NOMO-1 treated with DMSO at 0.1 percent for 48 hours (cell line): ENCODE data around the gene RNASE9.
A peak's percentile ranks its signal among the peaks of the same experiment; 100 is the strongest.
"Not testable (repeated sequence)": the region's sequence is repeated elsewhere in the genome, so short reads cannot be mapped to it uniquely, and the experiment has no call there.

Experiments used
- DNase-seq: peaks from one replicate; lab custom pipeline; 2025; ENCODE audit not compliant: unreplicated experiment; lab: John Stamatoyannopoulos, UW

RNASE9 gene

GRCh38 chr14:20560961-20561360, at the start of gene RNASE9:
Gene RNASE9, minus strand, starts transcription at chr14:20561047.
- DNase-seq = no peak

- peak; percentile 62 for DNase-seq
These were observed 49.3 kb upstream of the RNASE9 start for GRCh38 chr14:20610002-20610765.

GRCh38 chr14:20609215-20610001, 48.6 kb upstream of the RNASE9 start:
- peak; percentile 83 for DNase-seq

GRCh38 chr14:20608383-20609110, 47.7 kb upstream of the RNASE9 start:
- DNase-seq = no peak

- no peak for DNase-seq
These were observed 46.8 kb upstream of the RNASE9 start for GRCh38 chr14:20607617-20608016.

- no peak for DNase-seq
These were observed 46.0 kb upstream of the RNASE9 start for GRCh38 chr14:20606902-20607242.

- DNase-seq = no peak
These were observed 45.5 kb upstream of the RNASE9 start for GRCh38 chr14:20606190-20606901.

GRCh38 chr14:20603813-20604690, 43.2 kb upstream of the RNASE9 start:
- DNase-seq = no peak

- no peak for DNase-seq
These were observed 41.7 kb upstream of the RNASE9 start for GRCh38 chr14:20602583-20602982.

GRCh38 chr14:20601522-20601921, 40.7 kb upstream of the RNASE9 start:
- DNase-seq = peak; percentile 22

- no peak for DNase-seq
These were observed 36.3 kb upstream of the RNASE9 start for GRCh38 chr14:20597108-20597507.

GRCh38 chr14:20595726-20596125, 34.9 kb upstream of the RNASE9 start:
- not testable (repeated sequence) for DNase-seq

- no peak for DNase-seq
These were observed 31.7 kb upstream of the RNASE9 start for GRCh38 chr14:20592574-20592973.

- DNase-seq = no peak
These were observed 30.4 kb upstream of the RNASE9 start, which contains the start of gene RNASE12 for GRCh38 chr14:20591235-20591634. Gene RNASE12, minus strand, starts transcription at chr14:20591376. Its CDS starts 653 bp downstream, at chr14:20590723.

GRCh38 chr14:20587489-20588154, 26.8 kb upstream of the RNASE9 start, which contains the start of gene RNASE11:
Gene RNASE11, minus strand, starts transcription at chr14:20588001.
- DNase-seq = no peak

GRCh38 chr14:20583908-20584307, 23.1 kb upstream of the RNASE9 start:
- DNase-seq = peak; percentile 50

- DNase-seq = no peak
These were observed 22.3 kb upstream of the RNASE9 start for GRCh38 chr14:20583142-20583541.

GRCh38 chr14:20580242-20580641, 19.4 kb upstream of the RNASE9 start:
- DNase-seq = peak; percentile 3

- no peak for DNase-seq
These were observed 18.1 kb upstream of the RNASE9 start for GRCh38 chr14:20578784-20579502.
